A549 (cell line): ENCODE results near the gene RMI1. TPM values are rescaled to one million over a fixed set of nuclear protein-coding genes. Genes with fewer than 3 reads are reported as not detected.

ENCODE experiments used
- ATAC-seq, 2 experiments: fragments of 200-7000 bp in 1 of 2; fragments of >200 bp in 1 of 2; cut with Nextera tagmentation in 1 of 2; cut with Tn5 transposase in 1 of 2; 3 replicates each; pipeline versions ENCODE4 v1.8.0 to v1.9.1; 2018 to 2020; ENCODE audit warnings: mild to moderate bottlenecking in 1 of 2, moderate library complexity in 1 of 2
- CTCF ChIA-PET: fragments of 300-600 bp; sonication (Branson Sonifier 250); formaldehyde crosslinking; extraction: SDS; loops from one replicate; lab custom pipeline; 2021; ENCODE audit warnings: antibody characterized with exemption, inconsistent platforms; lab: Yijun Ruan, JAX
- POLR2A ChIA-PET: fragments of 350-600 bp; formaldehyde crosslinking; extraction: SDS; loops from one replicate; lab custom pipeline; 2021; ENCODE audit warnings: antibody characterized with exemption, inconsistent platforms; lab: Yijun Ruan, JAX
- DNase-seq, 2 experiments: peaks; one replicate each; pipeline versions ENCODE4 v3.0.0 to v3.0.0-alpha.2; 2011 to 2016; ENCODE audit warnings: low read depth in 1 of 2, low spot score in 1 of 2
- FAIRE-seq: peaks from 2 replicates; lab custom pipeline; 2011; peaks lifted over from hg19 to GRCh38; lab: Jason Lieb, UNC
- H3K27ac ChIP-seq, 2 experiments: fragments of >200 bp; sonication (Bioruptor Twin); formaldehyde crosslinking; 3 replicates each; pipeline ENCODE4 v1.5.1; 2016 to 2017
- H3K4me1 ChIP-seq: fragments of >200 bp; sonication (Bioruptor Twin); formaldehyde crosslinking; 3 replicates; pipeline ENCODE4 v1.6.1; 2016
- H3K4me2 ChIP-seq: fragments of >200 bp; sonication (Bioruptor Twin); formaldehyde crosslinking; 3 replicates; pipeline ENCODE4 v1.6.1; 2016
- H3K4me3 ChIP-seq: fragments of >200 bp; sonication (Bioruptor Twin); formaldehyde crosslinking; 3 replicates; pipeline ENCODE4 v1.5.1; 2016
- H3K9me3 ChIP-seq: fragments of >200 bp; sonication (Bioruptor Twin); formaldehyde crosslinking; 3 replicates; pipeline ENCODE4 v1.6.1; 2016
- CBX8 ChIP-seq: fragments of 200-600 bp; sonication (generic); IDR thresholded peaks from 2 replicates; pipeline ENCODE4 v1.6.1; 2016
- E2F6 ChIP-seq: IDR thresholded peaks from 2 replicates; pipeline ENCODE4 v1.6.1; 2012; ENCODE audit warnings: low read depth, borderline replicate concordance
- HDAC2 ChIP-seq: fragments of 200-600 bp; sonication (generic); IDR thresholded peaks from 2 replicates; pipeline ENCODE4 v1.6.1; 2016
- JUN ChIP-seq, 2 experiments: fragments of >200 bp; sonication (Bioruptor Twin); formaldehyde crosslinking; IDR thresholded peaks; 2 replicates in 1 of 2; 3 replicates in 1 of 2; pipeline ENCODE4 v1.6.1; 2016 to 2017
- MAFK ChIP-seq: fragments of 450-650 bp; IDR thresholded peaks from 2 replicates; pipeline ENCODE4 v1.6.1; 2014; ENCODE audit not compliant: partially characterized antibody
- MAX ChIP-seq: IDR thresholded peaks from 2 replicates; pipeline ENCODE4 v1.6.1; 2012
- MYC ChIP-seq: IDR thresholded peaks from 2 replicates; pipeline ENCODE4 v1.6.1; 2012; ENCODE audit warnings: mild to moderate bottlenecking, inconsistent platforms, low read length, improper control_type of control experiment, borderline replicate concordance
- PHF8 ChIP-seq: fragments of 200-600 bp; sonication (generic); IDR thresholded peaks from 2 replicates; pipeline ENCODE4 v1.6.1; 2016; ENCODE audit warnings: low read depth, mild to moderate bottlenecking, antibody characterized with exemption, moderate library complexity, borderline replicate concordance
- USF2 ChIP-seq: fragments of 450-650 bp; IDR thresholded peaks from 2 replicates; pipeline ENCODE4 v1.6.1; 2014; ENCODE audit warnings: antibody characterized with exemption
- ZNF302 ChIP-seq: fragments of 250-450 bp; sonication (Bioruptor Pico); IDR thresholded peaks from 2 replicates; pipeline ENCODE4 v1.9.0; 2021; ENCODE audit warnings: inconsistent platforms, mild to moderate bottlenecking, moderate library complexity
- ZSCAN20 ChIP-seq: fragments of 250-450 bp; sonication (Bioruptor Pico); IDR thresholded peaks from 2 replicates; pipeline ENCODE4 v1.8.0; 2022; ENCODE audit warnings: mild to moderate bottlenecking, moderate library complexity
- WGBS: methylation state at CpG from one replicate; pipeline ENCODE4 v1.1.6; 2017; ENCODE audit errors: missing lambda C conversion rate; 5-methylcytosine and 5-hydroxymethylcytosine counted together
- polyA plus RNA-seq, 4 experiments: library from polyadenylated mRNA; depleted of rRNA in 3 of 4; stranded (reverse); fragments of >200 nt; fragmentation: RNase III in 1 of 4; extraction: RNeasy Plus Mini Kit Qiagen cat#74134 plus additional on column Dnase treatment in 1 of 4; gene quantifications; 2 replicates in 3 of 4; 3 replicates in 1 of 4; pipeline ENCODE4 v1.2.3, GENCODE V29; 2011 to 2017
- TF ChIP-seq, protein P1 (sequence below): fragments of 250-450 bp; sonication (Bioruptor Pico); IDR thresholded peaks from 2 replicates; pipeline ENCODE4 v1.5.0; 2020; ENCODE audit warnings: low read depth, mild to moderate bottlenecking, moderate library complexity
- TF ChIP-seq, protein P2 (sequence below): fragments of >200 bp; sonication (Bioruptor Twin); formaldehyde crosslinking; IDR thresholded peaks from 2 replicates; pipeline ENCODE4 v1.6.1; 2016
- TF ChIP-seq, protein P3 (sequence below): fragments of >200 bp; sonication (Bioruptor Twin); formaldehyde crosslinking; IDR thresholded peaks from 3 replicates; pipeline ENCODE4 v1.6.1; 2016
- TF ChIP-seq, protein P4 (sequence below): IDR thresholded peaks from 2 replicates; pipeline ENCODE4 v1.6.1; 2012

Gene RMI1
- polyA plus RNA-seq, 2 of the 4 experiments (the other 2 are of a cell fraction) = 7.4 to 15.2 TPM

DNA sequence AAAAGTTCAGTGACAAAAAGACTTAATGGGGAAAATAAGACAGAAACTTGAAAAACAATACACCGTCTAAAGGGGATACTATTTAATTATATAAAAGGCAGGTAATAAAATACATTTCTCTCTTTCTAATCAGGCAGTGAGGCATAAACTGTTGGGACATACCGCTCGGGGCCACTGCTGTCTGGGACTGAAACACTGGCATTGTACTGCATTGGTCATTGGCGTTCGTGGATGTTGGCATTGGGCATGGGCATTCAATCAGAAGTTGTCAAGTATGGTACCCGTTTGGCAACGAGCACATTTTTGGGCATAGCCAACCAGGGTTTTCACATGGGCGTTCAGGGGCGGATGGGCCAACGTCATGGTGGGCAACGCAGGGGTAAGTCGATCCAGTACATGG lies 5.3 kb upstream of the RMI1 start:
- H3K27ac ChIP-seq = no peak overlapping the region
- TF ChIP-seq USF2 (0 out of 2 replicates have a peak, but pooled peaks have one; percentile 10), JUN (IDR thresholded peaks at IDR 0.05) (no peak)

GRCh38 chr9:83976372-83976771 lies 4.2 kb upstream of the RMI1 start:
- ATAC-seq (no peak), FAIRE-seq (no peak), DNase-seq (no peak)
- no peak overlapping the region for H3K27ac ChIP-seq
- TF ChIP-seq, protein P1, sequence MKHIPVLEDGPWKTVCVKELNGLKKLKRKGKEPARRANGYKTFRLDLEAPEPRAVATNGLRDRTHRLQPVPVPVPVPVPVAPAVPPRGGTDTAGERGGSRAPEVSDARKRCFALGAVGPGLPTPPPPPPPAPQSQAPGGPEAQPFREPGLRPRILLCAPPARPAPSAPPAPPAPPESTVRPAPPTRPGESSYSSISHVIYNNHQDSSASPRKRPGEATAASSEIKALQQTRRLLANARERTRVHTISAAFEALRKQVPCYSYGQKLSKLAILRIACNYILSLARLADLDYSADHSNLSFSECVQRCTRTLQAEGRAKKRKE (CRISPR knock-in tag) = no peak
- TF ChIP-seq ZNF302 (CRISPR knock-in tag) (no peak), PHF8 (no peak), HDAC2 (no peak)
- TF ChIP-seq, protein P2, sequence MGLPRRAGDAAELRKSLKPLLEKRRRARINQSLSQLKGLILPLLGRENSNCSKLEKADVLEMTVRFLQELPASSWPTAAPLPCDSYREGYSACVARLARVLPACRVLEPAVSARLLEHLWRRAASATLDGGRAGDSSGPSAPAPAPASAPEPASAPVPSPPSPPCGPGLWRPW = no peak
- peak overlapping the region; percentile 87 for H3K4me2 ChIP-seq
- WGBS = 88% methylated on average over 2 of the region's 2 CpGs
- CTCF ChIA-PET = no interaction called here
- H3K9me3 ChIP-seq = no peaks in the 10 kb centered on the region
- H3K4me3 ChIP-seq = no peak overlapping the region
- H3K4me1 ChIP-seq = peaks cover 51% of the 10 kb centered on the region
- POLR2A ChIA-PET = no interaction called here

More for the DNA sequence above, 5.3 kb upstream of the RMI1 start:
- Histone ChIP-seq H3K4me3 (no peak overlapping the region), H3K4me1 (peaks cover 51% of the 10 kb centered on the region), H3K9me3 (no peaks in the 10 kb centered on the region), H3K4me2 (no peak overlapping the region)
- ChIA-PET POLR2A (interaction anchor here (1.2 kb wide), 1 partner anchor 10 kb away, joined by 3 read pairs; no protein-coding TSS in a partner anchor), CTCF (no interaction called here)
- ATAC-seq (no peak), DNase-seq (no peak), FAIRE-seq (no peak)
- 93% methylated on average over 12 of the region's 12 CpGs for WGBS

DNA sequence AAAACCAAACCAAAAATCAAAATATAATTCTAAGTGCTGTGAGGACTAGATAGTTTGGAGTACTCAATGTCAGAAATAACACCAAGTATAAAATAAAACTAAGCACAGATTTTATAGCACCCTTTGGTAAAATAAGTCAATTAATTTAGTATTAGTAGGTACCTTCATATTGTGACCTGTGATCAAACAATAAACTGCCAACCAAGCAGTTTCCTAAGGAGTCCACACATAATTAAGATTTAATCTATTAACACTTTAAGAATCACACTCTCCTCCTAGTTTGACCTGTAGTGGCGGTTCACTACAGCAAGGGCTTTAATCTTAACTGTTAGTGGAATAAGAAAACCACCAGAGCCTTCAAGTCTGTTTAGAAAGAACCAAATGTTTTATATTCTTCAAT lies 3.4 kb upstream of the RMI1 start:
- Histone ChIP-seq H3K27ac (no peak overlapping the region), H3K9me3 (no peaks in the 10 kb centered on the region), H3K4me2 (peak overlapping the region; percentile 87), H3K4me3 (peak overlapping the region; percentile 94; the same call in 2 of the 3 replicates), H3K4me1 (peaks cover 55% of the 10 kb centered on the region)
- POLR2A ChIA-PET = no interaction called here
- FAIRE-seq (no peak), DNase-seq (no peak), ATAC-seq (no peak)
- TF ChIP-seq, protein P3, sequence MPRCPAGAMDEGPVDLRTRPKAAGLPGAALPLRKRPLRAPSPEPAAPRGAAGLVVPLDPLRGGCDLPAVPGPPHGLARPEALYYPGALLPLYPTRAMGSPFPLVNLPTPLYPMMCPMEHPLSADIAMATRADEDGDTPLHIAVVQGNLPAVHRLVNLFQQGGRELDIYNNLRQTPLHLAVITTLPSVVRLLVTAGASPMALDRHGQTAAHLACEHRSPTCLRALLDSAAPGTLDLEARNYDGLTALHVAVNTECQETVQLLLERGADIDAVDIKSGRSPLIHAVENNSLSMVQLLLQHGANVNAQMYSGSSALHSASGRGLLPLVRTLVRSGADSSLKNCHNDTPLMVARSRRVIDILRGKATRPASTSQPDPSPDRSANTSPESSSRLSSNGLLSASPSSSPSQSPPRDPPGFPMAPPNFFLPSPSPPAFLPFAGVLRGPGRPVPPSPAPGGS = no peak
- TF ChIP-seq HDAC2 (no peak), MAFK (peak; percentile 77)
- 83% methylated on average over 1 of the region's 1 CpG for WGBS
- CTCF ChIA-PET = interaction anchor here (0.8 kb wide), 1 partner anchor 11 kb away, joined by 3 read pairs; no protein-coding TSS in a partner anchor

- Histone ChIP-seq H3K4me3 (peak overlapping the region; percentile 94), H3K9me3 (no peaks in the 10 kb centered on the region), H3K27ac (peak overlapping the region; percentile 100), H3K4me2 (peak overlapping the region; percentile 87), H3K4me1 (peaks cover 46% of the 10 kb centered on the region)
- DNase-seq (peak; percentile 73 to 81), FAIRE-seq (no peak), ATAC-seq (peak; percentile 62 to 71)
- TF ChIP-seq MAX (peak; percentile 96), CBX8 (no peak), E2F6 (0 out of 2 replicates have a peak, but pooled peaks have one; percentile 22), MYC (peak; percentile 99), ZSCAN20 (CRISPR knock-in tag) (no peak)
- TF ChIP-seq, protein P4, sequence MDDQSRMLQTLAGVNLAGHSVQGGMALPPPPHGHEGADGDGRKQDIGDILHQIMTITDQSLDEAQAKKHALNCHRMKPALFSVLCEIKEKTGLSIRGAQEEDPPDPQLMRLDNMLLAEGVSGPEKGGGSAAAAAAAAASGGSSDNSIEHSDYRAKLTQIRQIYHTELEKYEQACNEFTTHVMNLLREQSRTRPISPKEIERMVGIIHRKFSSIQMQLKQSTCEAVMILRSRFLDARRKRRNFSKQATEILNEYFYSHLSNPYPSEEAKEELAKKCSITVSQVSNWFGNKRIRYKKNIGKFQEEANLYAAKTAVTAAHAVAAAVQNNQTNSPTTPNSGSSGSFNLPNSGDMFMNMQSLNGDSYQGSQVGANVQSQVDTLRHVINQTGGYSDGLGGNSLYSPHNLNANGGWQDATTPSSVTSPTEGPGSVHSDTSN = no peak
- ChIA-PET CTCF (interaction anchor here (1.2 to 1.8 kb wide), 2 partner anchors 18 to 42 kb away, joined by 3 to 8 read pairs; no protein-coding TSS in a partner anchor), POLR2A (interaction anchor here (1.1 to 2.8 kb wide), 8 partner anchors 12 to 282 kb away, joined by 3 to 29 read pairs (median 8); partner anchors contain the start of gene KIF27)
- WGBS = under 1% methylated on average over 43 of the region's 55 CpGs
These were observed 1.4 kb upstream of the RMI1 start for GRCh38 chr9:83978992-83979811.
